CD4-positive, alpha-beta memory T cell (primary cell): ENCODE measurements around the gene GPRASP2. TPM values are rescaled to one million over a fixed set of nuclear protein-coding genes. Genes with fewer than 3 reads are reported as not detected.

Experiments used
- CTCF ChIA-PET: fragments of 350-600 bp; sonication (Branson Sonifier 250); formaldehyde crosslinking; loops from one replicate; lab custom pipeline; 2021; ENCODE audit warnings: inconsistent platforms; ENCODE audit not compliant: partially characterized antibody; lab: Charles Lee
- POLR2A ChIA-PET: fragments of 350-600 bp; sonication (Branson Sonifier 250); formaldehyde crosslinking; loops from one replicate; lab custom pipeline; 2021; ENCODE audit not compliant: partially characterized antibody; lab: Charles Lee
- DNase-seq, 5 donors: peaks; one replicate each; pipeline versions ENCODE4 v3.0.0 to v3.0.0-alpha.2; 2020 to 2022; ENCODE audit warnings: mixed read lengths in 1 of 5
- H3K27ac ChIP-seq: one replicate; pipeline ENCODE4 v1.7.0; 2013; ENCODE audit warnings: low read depth, low read length
- H3K27me3 ChIP-seq: 2 replicates; pipeline ENCODE4 v1.7.0; 2013; ENCODE audit warnings: mild to moderate bottlenecking, low read length, moderate library complexity; ENCODE audit not compliant: insufficient read depth
- H3K36me3 ChIP-seq: 2 replicates; pipeline ENCODE4 v1.7.0; 2013; ENCODE audit warnings: mild to moderate bottlenecking, low read length, moderate library complexity; ENCODE audit not compliant: insufficient read depth
- H3K4me1 ChIP-seq: 2 replicates; pipeline ENCODE4 v1.7.0; 2013; ENCODE audit warnings: mild to moderate bottlenecking, low read length, moderate library complexity; ENCODE audit not compliant: insufficient read depth
- H3K4me3 ChIP-seq, 2 donors: one replicate each; pipeline ENCODE4 v1.7.0; 2013; ENCODE audit warnings: low read length in 2 of 2, mild to moderate bottlenecking in 1 of 2
- H3K9me3 ChIP-seq, 2 donors: one replicate each; pipeline ENCODE4 v1.7.0; 2013; ENCODE audit warnings: low read length in 2 of 2, control low read depth in 1 of 2; ENCODE audit not compliant: control insufficient read depth in 1 of 2
- H3K27ac Mint-ChIP-seq, 7 donors: one replicate each; pipeline ENCODE4 v1.8.0; 2020 to 2021; ENCODE audit warnings: mixed read lengths in 7 of 7, mild to moderate bottlenecking in 6 of 7, inconsistent platforms in 3 of 7, moderate library complexity in 3 of 7
- H3K27me3 Mint-ChIP-seq, 2 donors: one replicate each; pipeline ENCODE4 v1.8.0; 2020 to 2021; ENCODE audit warnings: mixed read lengths in 2 of 2
- H3K36me3 Mint-ChIP-seq, 2 donors: one replicate each; pipeline ENCODE4 v1.8.0; 2020 to 2021; ENCODE audit warnings: mixed read lengths in 2 of 2, inconsistent platforms in 1 of 2, mild to moderate bottlenecking in 1 of 2
- H3K4me1 Mint-ChIP-seq, 4 donors: one replicate each; pipeline ENCODE4 v1.8.0; 2020 to 2021; ENCODE audit warnings: mixed read lengths in 4 of 4, mild to moderate bottlenecking in 1 of 4
- H3K4me3 Mint-ChIP-seq, 8 donors: one replicate each; pipeline ENCODE4 v1.8.0; 2020 to 2021; ENCODE audit warnings: mixed read lengths in 8 of 8, mild to moderate bottlenecking in 7 of 8, moderate library complexity in 6 of 8, inconsistent platforms in 3 of 8
- H3K9me3 Mint-ChIP-seq, 8 donors: one replicate each; pipeline ENCODE4 v1.8.0; 2020 to 2021; ENCODE audit warnings: mixed read lengths in 8 of 8, mild to moderate bottlenecking in 5 of 8, inconsistent platforms in 3 of 8, moderate library complexity in 1 of 8
- intact Hi-C: fragments of 100-400 bp; cut with micrococcal nuclease; formaldehyde crosslinking; loops from one replicate; pipeline ENCODE4 v1.15.1; 2023
- polyA plus RNA-seq, 2 donors: library from polyadenylated mRNA; unstranded; fragments of 300-500 nt; fragmentation: Illumina TruSeq; gene quantifications; one replicate each; pipeline ENCODE4 v1.2.3, GENCODE V29; 2021
- total RNA-seq, 2 experiments: library from RNA; stranded (reverse); gene quantifications; one replicate each; pipeline ENCODE4 v1.2.3, GENCODE V29; 2021

Gene GPRASP2
- total and polyA plus RNA-seq, 4 experiments from 2014 or later, result 1.6 to 3.2 (median 2.0) TPM

DNA sequence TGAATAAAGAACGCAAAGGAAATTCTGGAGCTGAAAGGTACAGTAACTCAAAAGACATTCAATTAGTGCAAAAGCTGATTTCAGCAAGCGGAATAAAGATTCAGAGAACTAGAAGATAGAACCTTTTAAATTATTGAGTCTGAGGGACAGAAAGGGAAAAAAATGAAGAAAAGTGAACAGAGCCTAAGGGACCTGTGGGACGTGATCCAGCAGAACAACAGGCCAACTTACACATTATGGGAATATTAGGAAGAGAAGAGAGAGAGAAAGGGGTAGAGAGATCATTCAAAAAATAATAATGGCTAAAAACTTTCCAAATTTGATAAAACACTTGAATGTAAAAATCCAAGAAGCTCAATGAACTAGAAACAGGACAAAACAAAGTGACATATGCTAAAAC is 17.5 kb upstream of the GPRASP2 start:
- POLR2A ChIA-PET, result no interaction called here
- H3K4me1 Mint-ChIP-seq, result no peaks in the 10 kb centered on the region
- no peak overlapping the region for H3K4me3 Mint-ChIP-seq
- no peaks in the 10 kb centered on the region for H3K27me3 ChIP-seq
- no peaks in the 10 kb centered on the region for H3K36me3 ChIP-seq
- no peaks in the 10 kb centered on the region for H3K9me3 ChIP-seq
- DNase-seq, result no peak
- intact Hi-C loops, result no loop called here
- H3K4me1 ChIP-seq, result no peaks in the 10 kb centered on the region
- no peak overlapping the region for H3K4me3 ChIP-seq
- H3K27me3 Mint-ChIP-seq, result no peaks in the 10 kb centered on the region
- peaks cover 7 to 9% of the 10 kb centered on the region in 2 donors for H3K36me3 Mint-ChIP-seq
- CTCF ChIA-PET, result no interaction called here
- H3K27ac Mint-ChIP-seq, result peak overlapping the region in 1 of 7 donors; percentile 36
- no peak overlapping the region for H3K27ac ChIP-seq
- peaks cover 0 to 5% (median 0%) of the 10 kb centered on the region in 8 donors for H3K9me3 Mint-ChIP-seq

DNA sequence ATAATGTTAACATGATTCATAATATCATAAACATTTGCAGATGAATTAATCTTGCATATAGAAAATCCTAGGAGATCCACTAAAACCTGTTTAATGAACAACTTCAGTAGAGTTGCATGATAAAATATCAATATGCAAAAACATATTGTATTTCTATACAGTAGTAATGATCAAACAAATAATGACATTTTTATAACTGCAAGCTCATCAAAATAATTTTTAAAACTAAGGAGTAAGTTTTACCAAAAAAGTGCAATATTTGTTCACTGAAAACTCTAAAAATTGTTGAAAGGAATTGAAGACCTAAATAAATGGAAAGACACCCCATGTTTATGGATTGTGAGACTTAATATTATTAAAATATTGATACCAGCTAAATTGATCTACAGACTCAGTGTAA is 15.9 kb upstream of the GPRASP2 start:
- no peak overlapping the region for H3K4me3 Mint-ChIP-seq
- CTCF ChIA-PET, result no interaction called here
- intact Hi-C loops, result no loop called here

DNA sequence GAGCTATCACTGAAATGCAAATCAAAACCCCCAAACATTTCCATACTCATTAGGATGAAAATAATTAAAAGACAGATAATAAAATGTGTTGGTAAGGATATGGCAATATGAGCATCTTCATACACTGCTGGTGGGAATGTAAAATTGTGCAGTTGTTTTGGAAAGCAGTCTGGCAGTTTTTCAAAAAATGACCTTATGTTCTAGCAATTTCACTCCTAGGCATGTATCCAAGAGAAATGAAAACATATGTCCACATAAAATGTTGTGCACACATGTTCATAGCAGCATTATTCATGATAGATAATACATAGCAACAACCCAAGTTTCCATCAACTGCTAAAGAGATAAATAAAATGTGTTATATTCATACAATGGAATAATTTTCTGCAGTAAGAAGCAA is 14.8 kb upstream of the GPRASP2 start:
- H3K27me3 ChIP-seq, result no peaks in the 10 kb centered on the region
- H3K4me3 ChIP-seq, result no peak overlapping the region
- H3K36me3 ChIP-seq, result no peaks in the 10 kb centered on the region
- Mint-ChIP-seq H3K27ac (no peak overlapping the region), H3K4me3 (no peak overlapping the region), H3K36me3 (peaks cover 5 to 7% of the 10 kb centered on the region in 2 donors), H3K27me3 (no peaks in the 10 kb centered on the region), H3K4me1 (no peaks in the 10 kb centered on the region), H3K9me3 (peaks cover 0 to 5% (median 0%) of the 10 kb centered on the region in 8 donors)
- no peaks in the 10 kb centered on the region for H3K4me1 ChIP-seq
- ChIA-PET CTCF (no interaction called here), POLR2A (no interaction called here)
- DNase-seq, result no peak
- no peak overlapping the region for H3K27ac ChIP-seq
- no peaks in the 10 kb centered on the region for H3K9me3 ChIP-seq
- intact Hi-C loops, result no loop called here

More for the DNA sequence above, 15.9 kb upstream of the GPRASP2 start:
- H3K9me3 Mint-ChIP-seq, result peaks cover 0 to 5% (median 0%) of the 10 kb centered on the region in 8 donors
- Histone ChIP-seq H3K4me3 (no peak overlapping the region), H3K27ac (no peak overlapping the region), H3K4me1 (no peaks in the 10 kb centered on the region), H3K9me3 (no peaks in the 10 kb centered on the region), H3K36me3 (no peaks in the 10 kb centered on the region), H3K27me3 (no peaks in the 10 kb centered on the region)
- H3K27ac Mint-ChIP-seq, result no peak overlapping the region
- DNase-seq, result no peak
- no peaks in the 10 kb centered on the region for H3K27me3 Mint-ChIP-seq
- H3K36me3 Mint-ChIP-seq, result peaks cover 7 to 9% of the 10 kb centered on the region in 2 donors
- no peaks in the 10 kb centered on the region for H3K4me1 Mint-ChIP-seq
- POLR2A ChIA-PET, result no interaction called here

DNA sequence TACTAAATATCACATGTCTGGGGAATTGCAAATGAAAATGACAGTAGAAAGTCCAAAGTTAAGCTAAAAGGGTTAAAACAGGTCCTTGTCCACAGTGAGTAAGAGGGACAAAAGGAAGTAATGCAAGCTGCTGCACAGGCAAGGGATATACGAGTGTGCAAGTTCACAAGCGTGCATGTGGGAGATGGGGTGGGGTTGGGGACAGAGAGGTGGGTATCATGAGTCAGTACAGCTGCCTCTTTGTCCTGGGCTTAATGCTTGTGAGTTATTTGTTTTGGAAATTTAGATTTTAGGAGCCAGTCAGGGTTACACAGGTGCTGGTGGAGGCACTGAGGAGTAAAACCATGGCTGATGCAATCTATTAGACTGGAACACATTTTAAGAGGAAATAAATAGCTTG is 3.3 kb upstream of the GPRASP2 start:
- Histone ChIP-seq H3K27ac (no peak overlapping the region), H3K4me1 (peaks cover 9% of the 10 kb centered on the region), H3K4me3 (no peak overlapping the region), H3K9me3 (no peaks in the 10 kb centered on the region), H3K27me3 (no peaks in the 10 kb centered on the region), H3K36me3 (no peaks in the 10 kb centered on the region)
- Mint-ChIP-seq H3K27me3 (peaks cover 10 to 16% of the 10 kb centered on the region in 2 donors), H3K4me1 (peaks cover 13 to 23% (median 15%) of the 10 kb centered on the region in 4 donors), H3K9me3 (peaks cover 0 to 10% (median 0%) of the 10 kb centered on the region in 8 donors), H3K4me3 (no peak overlapping the region), H3K27ac (peak overlapping the region in 1 of 7 donors; percentile 69), H3K36me3 (no peaks in the 10 kb centered on the region)
- DNase-seq, result no peak
- ChIA-PET CTCF (no interaction called here), POLR2A (no interaction called here)
- intact Hi-C loops, result no loop called here

DNA sequence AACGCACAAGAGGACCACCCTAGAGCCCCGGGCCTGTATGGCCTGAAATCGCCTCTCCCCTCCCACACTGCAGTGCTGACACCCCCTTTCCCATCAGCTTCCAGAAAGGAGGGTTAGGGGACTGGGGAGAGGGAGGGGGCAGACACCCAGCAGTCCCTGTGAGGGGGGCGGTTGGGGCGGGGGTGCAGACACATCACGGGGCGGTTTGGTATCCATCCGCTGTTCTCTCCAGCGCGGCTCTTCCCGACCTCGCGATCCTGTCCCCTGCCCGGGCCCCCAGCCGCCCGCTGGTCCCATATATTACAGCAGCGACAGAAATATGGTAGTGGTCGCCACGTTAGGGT is 404 bp upstream of the GPRASP2 start:
- intact Hi-C loops, result loop anchor here (1.0 to 2.0 kb wide), 2 partner anchors 59 to 113 kb away; partner anchors contain the start of gene ARMCX5
- Histone ChIP-seq H3K27me3 (no peaks in the 10 kb centered on the region), H3K4me1 (peaks cover 9% of the 10 kb centered on the region), H3K36me3 (no peaks in the 10 kb centered on the region), H3K27ac (no peak overlapping the region), H3K9me3 (no peaks in the 10 kb centered on the region), H3K4me3 (no peak overlapping the region)
- peak overlapping the region in 4 of 8 donors; percentile 55 to 88 (median 84) for H3K4me3 Mint-ChIP-seq
- peaks cover 0 to 3% (median 0%) of the 10 kb centered on the region in 8 donors for H3K9me3 Mint-ChIP-seq
- no peak overlapping the region for H3K27ac Mint-ChIP-seq
- no peak for DNase-seq
- POLR2A ChIA-PET, result no interaction called here
- peaks cover 13 to 23% (median 15%) of the 10 kb centered on the region in 4 donors for H3K4me1 Mint-ChIP-seq
- CTCF ChIA-PET, result no interaction called here
- H3K36me3 Mint-ChIP-seq, result no peaks in the 10 kb centered on the region
- H3K27me3 Mint-ChIP-seq, result peaks cover 10 to 16% of the 10 kb centered on the region in 2 donors

DNA sequence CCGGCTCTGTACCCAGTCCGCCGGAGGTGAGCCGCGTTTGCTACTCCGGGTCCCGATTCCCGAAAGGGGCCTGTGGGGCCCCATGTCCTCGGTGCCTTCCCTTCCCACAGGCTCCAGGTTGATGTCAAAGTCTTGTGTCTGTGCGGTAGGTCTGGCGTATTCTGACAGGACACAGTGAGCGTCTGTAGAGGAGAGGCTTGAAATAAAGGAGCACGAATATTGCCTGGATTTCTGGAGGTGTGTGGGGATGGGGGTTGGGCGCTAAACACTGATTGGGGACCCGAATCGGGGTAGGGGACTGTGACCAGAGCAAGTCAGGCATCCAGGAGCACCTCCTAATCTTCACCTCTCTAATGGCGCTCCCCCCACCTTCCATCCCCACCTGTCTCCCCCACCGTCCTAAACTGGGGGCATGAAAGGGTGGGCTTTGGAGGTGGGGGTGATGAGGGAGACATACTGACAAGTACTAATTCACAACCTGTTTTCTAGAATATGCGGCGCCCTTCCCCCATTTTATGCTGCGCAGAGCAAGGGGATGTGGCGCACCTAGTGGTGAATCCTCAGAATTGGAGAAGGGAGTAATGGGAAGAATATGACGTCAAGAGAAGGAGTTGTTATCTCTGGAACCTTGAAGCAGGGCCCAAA is 855 bp downstream of the GPRASP2 start:
- POLR2A ChIA-PET, result no interaction called here
- H3K36me3 Mint-ChIP-seq, result no peaks in the 10 kb centered on the region
- no peaks in the 10 kb centered on the region for H3K27me3 ChIP-seq
- no peak overlapping the region for H3K4me3 ChIP-seq
- intact Hi-C loops, result loop anchor here (1.0 to 2.0 kb wide), 2 partner anchors 60 to 114 kb away; partner anchors contain the start of gene ARMCX5
- H3K27me3 Mint-ChIP-seq, result peaks cover 10 to 16% of the 10 kb centered on the region in 2 donors
- peaks cover 9% of the 10 kb centered on the region for H3K4me1 ChIP-seq
- peaks cover 13 to 23% (median 15%) of the 10 kb centered on the region in 4 donors for H3K4me1 Mint-ChIP-seq
- H3K9me3 Mint-ChIP-seq, result peaks cover 0 to 2% (median 0%) of the 10 kb centered on the region in 8 donors
- no peak overlapping the region for H3K27ac ChIP-seq
- H3K4me3 Mint-ChIP-seq, result peak overlapping the region; percentile 78 to 88 (median 82)
- CTCF ChIA-PET, result no interaction called here
- no peaks in the 10 kb centered on the region for H3K36me3 ChIP-seq
- peak overlapping the region in 4 of 7 donors; percentile 27 to 59 (median 43) for H3K27ac Mint-ChIP-seq
- peak in 1 of 5 donors; percentile 4 for DNase-seq
- no peaks in the 10 kb centered on the region for H3K9me3 ChIP-seq

DNA sequence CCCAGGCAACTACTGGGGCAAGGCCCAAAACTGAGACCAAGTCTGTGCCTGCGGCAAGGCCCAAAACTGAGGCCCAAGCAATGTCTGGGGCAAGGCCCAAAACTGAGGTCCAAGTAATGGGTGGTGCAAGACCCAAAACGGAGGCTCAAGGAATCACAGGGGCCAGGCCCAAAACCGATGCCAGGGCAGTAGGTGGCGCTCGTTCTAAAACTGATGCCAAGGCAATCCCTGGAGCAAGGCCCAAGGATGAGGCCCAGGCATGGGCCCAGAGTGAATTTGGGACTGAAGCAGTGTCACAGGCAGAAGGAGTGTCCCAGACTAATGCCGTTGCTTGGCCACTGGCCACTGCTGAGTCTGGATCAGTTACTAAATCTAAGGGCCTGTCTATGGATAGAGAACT is 2.7 kb downstream of the GPRASP2 start:
- Mint-ChIP-seq H3K27me3 (peaks cover 10 to 14% of the 10 kb centered on the region in 2 donors), H3K4me3 (no peak overlapping the region), H3K36me3 (no peaks in the 10 kb centered on the region), H3K4me1 (peaks cover 4 to 9% (median 6%) of the 10 kb centered on the region in 4 donors), H3K27ac (no peak overlapping the region), H3K9me3 (peaks cover 0 to 2% (median 0%) of the 10 kb centered on the region in 8 donors)
- intact Hi-C loops, result no loop called here
- no peak for DNase-seq
- Histone ChIP-seq H3K4me1 (peaks cover 4% of the 10 kb centered on the region), H3K9me3 (no peaks in the 10 kb centered on the region), H3K27ac (no peak overlapping the region), H3K4me3 (no peak overlapping the region), H3K36me3 (no peaks in the 10 kb centered on the region), H3K27me3 (no peaks in the 10 kb centered on the region)
- ChIA-PET POLR2A (no interaction called here), CTCF (no interaction called here)
